Fibroblast of gingiva (primary cell): ENCODE measurements around the gene GALNT2.

Experiments used
- DNase-seq: peaks from one replicate; pipeline ENCODE4 v3.0.0-alpha.2; 2011; ENCODE audit warnings: low read depth

The GALNT2 gene

GRCh38 chr1:230187290-230187689, 120.3 kb downstream of the GALNT2 start:
- DNase-seq: no peak

GRCh38 chr1:230188826-230189225, 121.8 kb downstream of the GALNT2 start:
- DNase-seq: no peak

DNA sequence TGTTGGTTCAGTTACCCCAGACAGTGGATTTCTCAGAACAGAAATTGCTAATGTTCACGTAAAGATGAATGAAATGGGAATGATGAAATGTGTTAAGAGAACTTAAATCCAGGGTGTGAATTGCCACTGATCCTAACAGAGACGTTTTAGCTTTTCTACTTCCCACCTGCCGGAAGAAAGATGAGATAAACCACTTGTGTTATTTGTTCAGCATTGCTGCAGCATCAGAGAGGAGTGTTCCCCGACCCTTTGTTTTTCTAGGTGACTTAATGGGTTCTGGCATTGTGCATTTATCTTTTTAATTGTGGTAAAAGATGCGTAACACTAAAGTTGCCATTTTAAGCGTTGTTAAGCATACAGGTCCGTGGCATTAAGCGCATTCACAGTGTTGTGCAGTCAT, 122.3 kb downstream of the GALNT2 start:
- DNase-seq: no peak

DNA sequence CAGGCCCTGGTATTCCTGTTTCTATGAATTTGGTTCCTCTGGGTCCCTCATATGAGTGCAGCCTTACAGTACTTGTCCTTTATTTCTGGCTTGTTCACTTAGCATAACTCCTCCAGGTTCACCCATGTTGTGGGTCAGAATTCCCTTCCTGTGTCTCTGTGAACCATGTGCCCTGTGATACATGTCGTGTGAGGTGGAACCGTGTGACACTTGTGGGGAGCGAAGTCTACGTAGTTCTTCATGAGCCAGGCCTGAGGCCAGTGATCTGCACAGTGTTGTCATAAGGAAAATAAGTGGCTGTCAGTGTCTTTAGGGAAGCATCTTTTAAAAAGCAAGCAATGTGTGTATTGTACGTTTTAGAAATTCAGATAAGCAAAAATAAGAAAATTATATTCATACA, 122.8 kb downstream of the GALNT2 start:
- no peak for DNase-seq

GRCh38 chr1:230191079-230191804, 124.2 kb downstream of the GALNT2 start:
- peak; percentile 48 for DNase-seq

GRCh38 chr1:230191855-230192254, 124.8 kb downstream of the GALNT2 start:
- DNase-seq: no peak

- no peak for DNase-seq
Observed at GRCh38 chr1:230194525-230194924, 127.5 kb downstream of the GALNT2 start.

- DNase-seq: no peak
Observed at GRCh38 chr1:230195199-230195598, 128.2 kb downstream of the GALNT2 start.

- no peak for DNase-seq
Observed at GRCh38 chr1:230196077-230196476, 129.0 kb downstream of the GALNT2 start.

- DNase-seq: no peak
Observed at GRCh38 chr1:230197644-230198567, 130.9 kb downstream of the GALNT2 start.

DNA sequence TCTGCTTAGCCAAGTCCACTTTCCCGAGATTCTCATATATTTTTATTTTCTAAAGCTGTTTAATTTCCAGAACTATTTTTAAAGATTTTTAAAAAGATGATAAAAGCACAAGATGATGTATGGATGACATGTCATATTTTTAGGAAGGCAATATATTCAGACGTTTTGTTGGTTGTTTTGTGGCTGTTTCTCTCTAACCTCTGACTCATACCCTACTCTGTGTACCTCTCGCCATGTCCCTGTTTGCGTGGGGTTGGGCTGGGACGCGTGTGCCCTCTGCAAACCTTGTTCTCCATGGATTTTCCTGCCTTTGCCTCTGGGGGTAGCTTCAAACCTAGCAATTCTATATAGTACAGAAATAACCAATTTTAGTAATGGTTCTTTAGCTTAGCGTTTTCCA, 132.0 kb downstream of the GALNT2 start:
- DNase-seq: no peak

- no peak for DNase-seq
Observed at GRCh38 chr1:230199554-230199953, 132.5 kb downstream of the GALNT2 start.

DNA sequence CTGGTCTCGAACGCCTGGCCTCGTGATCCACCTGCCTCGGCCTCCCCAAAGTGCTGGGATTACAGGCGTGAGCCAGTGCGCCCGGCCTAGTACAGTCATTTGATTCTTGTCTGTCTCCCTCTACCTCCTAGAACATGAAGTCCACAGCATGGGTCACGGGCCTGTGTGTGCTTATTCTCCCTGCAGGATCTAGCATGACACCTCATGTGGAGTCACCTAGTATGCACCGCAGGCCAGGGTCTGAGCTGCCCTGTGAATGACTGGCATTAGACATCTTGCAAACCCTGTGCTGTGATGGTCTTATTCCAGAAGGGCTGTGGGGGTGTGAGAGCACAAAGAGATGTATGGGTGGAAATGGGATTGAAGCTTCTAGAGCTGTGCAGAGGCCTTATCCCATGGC, 133.2 kb downstream of the GALNT2 start:
- no peak for DNase-seq

GRCh38 chr1:230201445-230201844, 134.4 kb downstream of the GALNT2 start:
- no peak for DNase-seq

DNA sequence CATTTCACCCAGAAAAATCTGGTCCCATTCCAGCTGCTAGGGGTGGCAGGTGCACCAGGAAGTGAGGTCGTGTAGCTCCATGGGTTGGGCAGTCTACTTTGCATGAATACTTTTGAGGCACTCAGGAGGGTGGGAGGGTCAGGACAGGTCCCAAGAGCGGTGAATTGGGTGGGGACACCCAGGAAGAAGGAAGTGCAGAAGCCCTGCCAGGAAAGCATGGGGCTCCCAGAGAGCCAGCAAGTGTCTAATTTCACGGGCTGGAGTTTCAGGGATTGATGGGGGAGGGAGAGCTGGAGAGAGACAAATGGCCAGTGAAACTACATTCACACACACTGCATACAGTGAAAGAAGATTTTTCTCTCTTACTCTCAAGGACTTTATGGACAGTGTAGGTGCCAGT, 137.8 kb downstream of the GALNT2 start:
- DNase-seq: no peak

- DNase-seq: no peak
Observed at GRCh38 chr1:230205719-230206198, 138.7 kb downstream of the GALNT2 start.

DNA sequence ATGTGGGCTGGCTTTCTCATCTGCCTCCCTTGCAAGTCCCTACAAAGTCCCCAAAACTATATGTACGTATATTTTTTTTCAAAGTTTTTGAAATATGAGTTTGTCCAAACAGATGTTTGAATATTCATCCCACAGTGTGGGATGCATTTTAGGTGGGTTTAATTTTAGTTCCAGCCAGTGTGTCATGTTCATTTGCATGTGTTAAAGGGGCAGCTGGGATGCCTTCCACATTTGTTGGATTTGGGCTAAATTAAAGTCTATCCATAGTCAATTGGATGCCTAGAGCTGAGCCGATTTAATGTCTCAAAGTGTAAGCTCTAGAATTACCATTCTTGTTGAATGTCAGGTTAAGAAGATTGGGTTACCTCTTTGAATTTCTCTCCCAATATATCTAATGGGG, 139.2 kb downstream of the GALNT2 start:
- no peak for DNase-seq

DNA sequence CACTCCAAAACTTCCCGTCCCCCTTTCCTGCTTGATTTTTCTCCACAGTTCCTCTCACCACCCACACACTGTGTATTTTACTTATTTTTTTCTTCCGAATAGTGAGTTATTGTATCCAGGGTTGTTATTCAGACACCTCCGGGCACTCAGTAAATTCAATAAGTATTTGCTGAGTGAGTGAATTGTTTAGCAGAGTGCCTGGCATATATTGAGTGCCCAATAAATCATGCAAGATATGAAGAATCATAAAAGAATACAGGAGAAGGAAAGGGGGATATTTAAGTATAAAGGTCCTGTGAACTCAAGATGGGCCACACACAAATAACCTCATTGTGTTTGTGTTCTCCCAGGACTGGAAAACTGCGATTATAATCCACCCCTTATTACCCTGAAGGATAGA, 139.9 kb downstream of the GALNT2 start:
- DNase-seq: no peak

DNA sequence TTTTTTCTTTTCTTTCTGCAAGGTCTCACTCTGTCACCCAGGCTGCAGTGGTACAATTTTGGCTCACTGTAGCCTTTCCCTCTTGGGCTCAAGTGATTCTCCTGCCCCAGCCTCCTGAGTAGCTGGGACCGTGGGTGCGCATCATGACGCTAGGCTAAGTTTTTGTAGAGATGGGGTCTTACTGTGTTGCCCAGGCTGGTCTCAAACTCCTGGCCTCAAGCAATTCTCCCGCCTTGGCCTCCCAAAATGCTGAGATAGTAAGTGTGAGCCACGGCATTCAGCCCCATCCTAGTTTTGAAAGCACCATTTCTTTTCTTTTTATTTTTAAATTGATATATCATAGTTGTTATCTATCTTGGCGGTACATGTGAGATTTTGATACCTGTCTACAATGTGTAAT, 140.6 kb downstream of the GALNT2 start:
- no peak for DNase-seq

DNA sequence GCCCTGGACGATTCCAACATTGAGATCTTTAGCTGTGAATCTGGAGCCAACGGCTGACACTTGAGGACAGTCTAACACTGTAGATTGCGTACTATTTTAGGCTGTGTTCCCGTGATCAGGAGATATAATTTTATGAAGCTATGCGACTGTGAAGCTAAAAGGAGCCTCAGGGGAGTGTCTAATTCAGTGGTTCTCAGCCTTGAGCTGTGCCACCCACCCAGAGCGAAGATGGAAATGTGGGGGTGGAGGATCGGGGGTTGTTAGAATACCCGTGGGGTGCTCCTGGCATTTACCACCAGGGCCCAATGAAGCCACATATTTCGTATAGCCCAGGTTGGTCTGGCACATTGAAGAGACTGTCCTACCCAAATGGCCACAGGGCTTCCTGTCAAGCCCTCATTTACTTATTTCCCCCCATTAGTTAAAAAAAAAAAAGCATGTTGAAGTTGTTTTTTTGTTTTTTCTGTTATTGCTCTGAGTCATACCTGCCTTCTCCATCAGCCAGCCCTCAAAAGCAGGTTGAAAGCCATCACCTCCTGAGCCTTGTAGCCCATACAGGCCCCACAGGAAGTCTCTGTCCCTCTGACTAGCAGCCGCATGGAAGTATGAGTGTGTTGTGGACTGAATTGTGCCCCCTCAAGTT, 141.7 kb downstream of the GALNT2 start:
- no peak for DNase-seq

DNA sequence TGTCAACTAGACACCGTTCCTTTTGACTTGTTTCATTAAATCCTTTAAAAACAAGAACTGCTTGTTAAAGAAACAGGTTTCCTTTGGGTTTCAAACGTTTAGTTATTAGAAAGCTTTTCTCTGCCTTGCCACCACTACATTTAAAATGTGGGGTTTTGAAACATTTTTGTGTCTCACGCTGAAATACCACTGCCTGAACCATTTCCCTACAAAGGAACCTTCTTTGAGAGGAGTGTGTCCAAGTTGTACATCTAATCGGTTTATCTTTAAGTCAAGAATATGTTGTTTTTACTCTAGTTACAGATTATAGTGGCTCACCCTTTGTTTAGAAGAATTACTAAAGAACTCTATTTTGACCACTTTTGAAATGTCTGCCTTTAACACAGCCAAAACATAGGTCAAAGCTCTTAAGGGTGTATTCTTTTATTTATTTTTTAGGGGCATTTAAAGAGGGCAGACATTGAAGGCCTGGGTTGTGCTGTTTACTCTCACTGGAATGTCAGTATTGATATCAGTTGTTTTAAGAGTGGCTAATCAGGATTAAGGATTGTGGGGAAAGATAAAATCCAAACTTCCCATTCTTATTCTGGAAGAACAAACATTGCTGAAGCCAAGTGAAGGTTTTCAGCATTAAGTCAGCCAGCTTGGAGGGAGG, 143.4 kb downstream of the GALNT2 start:
- DNase-seq: no peak

- no peak for DNase-seq
Observed at GRCh38 chr1:230210981-230211336, 143.9 kb downstream of the GALNT2 start.
